Pancreas (tissue), 10 donors: ENCODE measurements around the gene PIK3R4. TPM values are rescaled to one million over a fixed set of nuclear protein-coding genes. Genes with fewer than 3 reads are reported as not detected.

Source experiments
- ATAC-seq, 4 donors: fragments of 200-7000 bp; cut with Tn5 transposase; one replicate each; pipeline versions ENCODE4 v1.8.0 to v1.9.1; 2020; ENCODE audit warnings: mild to moderate bottlenecking in 4 of 4, moderate library complexity in 4 of 4
- DNase-seq, 6 donors: peaks; one replicate each; pipeline ENCODE4 v3.0.0-alpha.2; 2020
- FAIRE-seq: peaks from 2 replicates; lab custom pipeline; 2012; peaks lifted over from hg19 to GRCh38; lab: Jason Lieb, UNC
- H3K27ac ChIP-seq, 4 donors: fragments of 200-600 bp; sonication (generic); 1 replicate in 3 of 4; 2 replicates in 1 of 4; pipeline versions ENCODE4 v1.5.0 to v1.8.0; 2020
- H3K27me3 ChIP-seq, 4 donors: fragments of 200-600 bp; one replicate each; pipeline ENCODE4 v1.8.0; 2021
- H3K36me3 ChIP-seq, 3 donors: fragments of 200-600 bp; sonication (generic) in 1 of 3; one replicate each; pipeline versions ENCODE4 v1.5.0 to v1.8.0; 2020 to 2021
- H3K4me1 ChIP-seq, 3 donors: fragments of 200-600 bp; one replicate each; pipeline ENCODE4 v1.8.0; 2021
- H3K4me3 ChIP-seq, 4 donors: fragments of 200-600 bp; sonication (generic) in 2 of 4; one replicate each; pipeline versions ENCODE4 v1.5.0 to v1.8.0; 2020 to 2021
- H3K9me3 ChIP-seq, 4 donors: fragments of 200-600 bp; one replicate each; pipeline ENCODE4 v1.8.0; 2021
- CTCF ChIP-seq, 4 donors: fragments of 200-600 bp; sonication (generic) in 3 of 4; IDR thresholded peaks; one replicate each; pipeline versions ENCODE4 v1.5.0 to v1.8.0; 2021; ENCODE audit warnings: antibody characterized with exemption in 4 of 4
- WGBS, 2 donors: extraction: QIAGEN DNeasy Blood & Tissue Kit; methylation state at CpG; one replicate each; pipeline ENCODE4 v1.1.7; 2013; 5-methylcytosine and 5-hydroxymethylcytosine counted together
- intact Hi-C, 3 donors: fragments of 100-400 bp; cut with DNase I; formaldehyde crosslinking; loops; one replicate each; pipeline versions ENCODE4 v1.11.1 to v1.14.2; 2022
- polyA plus RNA-seq, 2 donors: library from polyadenylated mRNA; stranded (reverse); fragments of 200-250 nt; gene quantifications; one replicate each; pipeline ENCODE4 v1.2.3, GENCODE V29; 2013
- total RNA-seq, 6 donors: library from RNA; stranded (reverse); fragmentation: NEBNext Ultra II Directional in 4 of 6; extraction: Animal tissue kit (Norgen Biotek cat#: 25700) in 4 of 6; gene quantifications; one replicate each; pipeline versions ENCODE4 v1.2.1 to v1.2.4, GENCODE V29; 2021 to 2023
- donor health status: healthy with polysubstance abuse.
- donor health status: DM: no; HTN: no; CAD: no; lungs with moderate emphysema.
- donor health status: DM: no; HTN: no; CAD: no.
- donor health status: control.
- donor health status: control.
- donor health status: Bipolar disorder and iron deficiency.
- donor health status: DM: yes; HTN: yes; CAD: no.
- donor health status: DM: no; HTN: no; CAD: no.
- donor health status: DM: no; HTN: no; CAD: no.
- donor health status: DM: yes; HTN: yes; CAD: no.

Gene PIK3R4
- total and polyA plus RNA-seq, 8 donors, result 6.7 to 16.6 (median 11.1) TPM

GRCh38 chr3:130645261-130645660 lies 101.4 kb downstream of the PIK3R4 start:
- FAIRE-seq (no peak), DNase-seq (no peak), ATAC-seq (no peak)
- Histone ChIP-seq H3K36me3 (no peaks in the 10 kb centered on the region), H3K9me3 (no peaks in the 10 kb centered on the region), H3K4me3 (no peak overlapping the region), H3K27me3 (no peaks in the 10 kb centered on the region), H3K4me1 (no peaks in the 10 kb centered on the region), H3K27ac (no peak overlapping the region)
- TF ChIP-seq CTCF (IDR thresholded peaks at IDR 0.05), result no peak
- WGBS, 2 donors, result 75 to 82% methylated on average over 1 of the region's 1 CpG
- intact Hi-C loops, result no loop called here

- intact Hi-C loops, result no loop called here
- H3K4me3 ChIP-seq, result no peak overlapping the region
- H3K4me1 ChIP-seq, result no peaks in the 10 kb centered on the region
- no peaks in the 10 kb centered on the region for H3K36me3 ChIP-seq
- FAIRE-seq (no peak), ATAC-seq (no peak), DNase-seq (no peak)
- no peaks in the 10 kb centered on the region for H3K9me3 ChIP-seq
- no peak for TF ChIP-seq CTCF (IDR thresholded peaks at IDR 0.05)
- no peak overlapping the region for H3K27ac ChIP-seq
- no peaks in the 10 kb centered on the region for H3K27me3 ChIP-seq
- 72 to 80% methylated on average over 4 of the region's 4 CpGs for WGBS, 2 donors
Measured at GRCh38 chr3:130644628-130645253, 101.9 kb downstream of the PIK3R4 start.

- ATAC-seq, result no peak
Measured at GRCh38 chr3:130640027-130640426, 106.6 kb downstream of the PIK3R4 start.

GRCh38 chr3:130636480-130637234 lies 110.0 kb downstream of the PIK3R4 start:
- no peak for FAIRE-seq
- H3K27ac ChIP-seq, result no peak overlapping the region

More at GRCh38 chr3:130640027-130640426, 106.6 kb downstream of the PIK3R4 start:
- H3K27me3 ChIP-seq, result no peaks in the 10 kb centered on the region
- H3K9me3 ChIP-seq, result no peaks in the 10 kb centered on the region
- H3K4me3 ChIP-seq, result no peak overlapping the region
- no peaks in the 10 kb centered on the region for H3K36me3 ChIP-seq
- no peak for TF ChIP-seq CTCF (IDR thresholded peaks at IDR 0.05)
- no peak overlapping the region for H3K27ac ChIP-seq
- FAIRE-seq, result no peak
- no peaks in the 10 kb centered on the region for H3K4me1 ChIP-seq
- intact Hi-C loops, result no loop called here
- WGBS, 2 donors, result 78 to 90% methylated on average over 2 of the region's 2 CpGs
- DNase-seq, result no peak

More at GRCh38 chr3:130636480-130637234, 110.0 kb downstream of the PIK3R4 start:
- intact Hi-C loops, result no loop called here
- Histone ChIP-seq H3K4me3 (no peak overlapping the region), H3K36me3 (no peaks in the 10 kb centered on the region), H3K9me3 (no peaks in the 10 kb centered on the region), H3K4me1 (no peaks in the 10 kb centered on the region), H3K27me3 (no peaks in the 10 kb centered on the region)
- ATAC-seq, result no peak
- 58 to 82% methylated on average over 1 of the region's 1 CpG for WGBS, 2 donors
- TF ChIP-seq CTCF (IDR thresholded peaks at IDR 0.05), result no peak
- DNase-seq, result no peak
